Mononuclear cell (primary cell): Measurements from ENCODE around the gene ESPL1. TPM values are rescaled to one million over a fixed set of nuclear protein-coding genes. Genes with fewer than 3 reads are reported as not detected.

Source experiments
- H3K27me3 ChIP-seq: 2 replicates; pipeline ENCODE4 v1.6.0; 2011; ENCODE audit warnings: low read length, control low read depth; ENCODE audit not compliant: insufficient read depth
- H3K4me1 ChIP-seq: 2 replicates; pipeline ENCODE4 v1.5.1; 2011; ENCODE audit warnings: mild to moderate bottlenecking, low read length, control low read depth; ENCODE audit not compliant: insufficient read depth
- H3K4me3 ChIP-seq: 2 replicates; pipeline ENCODE4 v1.5.1; 2011; ENCODE audit warnings: mild to moderate bottlenecking, low read length, moderate library complexity
- H3K9me3 ChIP-seq: 2 replicates; pipeline ENCODE4 v1.5.1; 2011; ENCODE audit warnings: low read depth, mild to moderate bottlenecking, control low read depth, low read length
- total RNA-seq: library from RNA; depleted of rRNA; stranded (reverse); fragments of >200 nt; gene quantifications from one replicate; pipeline ENCODE4 v1.2.3, GENCODE V29; 2012

ESPL1 gene
- total RNA-seq, 1 donor: 1.0 TPM

DNA sequence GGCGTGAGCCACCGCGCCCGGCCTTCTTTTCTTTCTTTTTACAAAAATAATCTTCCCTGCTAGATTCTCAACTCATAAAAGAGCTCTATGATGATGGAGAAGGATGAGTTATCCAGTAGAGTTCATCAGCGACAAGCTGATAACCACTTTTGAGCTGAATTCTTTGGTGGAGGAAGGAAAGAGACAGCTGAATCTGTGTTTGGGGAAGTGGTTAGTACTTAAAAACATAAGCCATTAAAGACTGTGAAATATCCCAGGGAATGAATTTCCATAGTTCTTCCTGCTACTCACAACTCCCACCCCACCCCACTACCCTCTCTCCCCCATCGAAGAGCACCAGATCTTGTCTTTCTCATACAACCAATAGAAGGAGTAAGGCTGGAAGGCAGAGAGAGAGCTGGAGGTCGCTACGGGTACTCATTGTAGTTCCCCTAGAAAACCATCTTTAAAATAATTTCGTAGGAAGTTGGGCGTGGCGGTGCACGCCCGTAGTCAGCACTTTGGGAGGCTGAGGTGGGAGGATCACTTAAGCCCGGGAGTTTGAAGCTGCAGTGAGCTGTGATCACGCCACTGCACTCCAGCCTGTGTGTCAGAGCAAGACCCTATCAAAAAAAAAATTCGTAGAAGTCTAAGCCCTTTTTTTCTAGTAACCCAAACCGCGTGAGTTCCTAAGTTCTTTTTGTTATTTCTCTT lies 647 bp upstream of the ESPL1 start:
- Histone ChIP-seq H3K4me1 (peaks cover 30% of the 10 kb centered on the region), H3K27me3 (no peaks in the 10 kb centered on the region), H3K9me3 (no peaks in the 10 kb centered on the region), H3K4me3 (peak overlapping the region; percentile 50)

DNA sequence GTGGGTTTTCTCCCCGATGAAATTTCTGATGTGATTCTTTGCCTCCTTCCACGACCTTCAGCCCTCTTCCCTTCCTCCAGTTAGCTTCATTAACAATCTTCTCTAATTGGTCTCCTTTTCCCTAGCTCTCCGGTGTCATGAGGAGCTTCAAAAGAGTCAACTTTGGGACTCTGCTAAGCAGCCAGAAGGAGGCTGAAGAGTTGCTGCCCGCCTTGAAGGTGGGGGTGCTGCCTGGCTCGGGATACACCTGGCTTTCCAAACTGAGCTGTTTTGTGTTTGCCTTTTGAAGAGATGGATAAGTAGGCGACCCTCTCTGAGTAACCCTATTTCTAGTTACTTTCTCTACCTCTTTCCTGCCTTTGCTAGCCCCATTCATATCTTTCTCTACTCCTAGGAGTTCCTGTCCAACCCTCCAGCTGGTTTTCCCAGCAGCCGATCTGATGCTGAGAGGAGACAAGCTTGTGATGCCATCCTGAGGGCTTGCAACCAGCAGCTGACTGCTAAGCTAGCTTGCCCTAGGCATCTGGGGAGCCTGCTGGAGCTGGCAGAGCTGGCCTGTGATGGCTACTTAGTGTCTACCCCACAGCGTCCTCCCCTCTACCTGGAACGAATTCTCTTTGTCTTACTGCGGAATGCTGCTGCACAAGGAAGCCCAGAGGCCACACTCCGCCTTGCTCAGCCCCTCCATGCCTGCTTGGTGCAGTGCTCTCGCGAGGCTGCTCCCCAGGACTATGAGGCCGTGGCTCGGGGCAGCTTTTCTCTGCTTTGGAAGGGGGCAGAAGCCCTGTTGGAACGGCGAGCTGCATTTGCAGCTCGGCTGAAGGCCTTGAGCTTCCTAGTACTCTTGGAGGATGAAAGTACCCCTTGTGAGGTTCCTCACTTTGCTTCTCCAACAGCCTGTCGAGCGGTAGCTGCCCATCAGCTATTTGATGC lies 797 bp downstream of the ESPL1 start:
- Histone ChIP-seq H3K4me3 (peak overlapping the region; percentile 50), H3K27me3 (no peaks in the 10 kb centered on the region), H3K4me1 (peaks cover 30% of the 10 kb centered on the region), H3K9me3 (no peaks in the 10 kb centered on the region)

DNA sequence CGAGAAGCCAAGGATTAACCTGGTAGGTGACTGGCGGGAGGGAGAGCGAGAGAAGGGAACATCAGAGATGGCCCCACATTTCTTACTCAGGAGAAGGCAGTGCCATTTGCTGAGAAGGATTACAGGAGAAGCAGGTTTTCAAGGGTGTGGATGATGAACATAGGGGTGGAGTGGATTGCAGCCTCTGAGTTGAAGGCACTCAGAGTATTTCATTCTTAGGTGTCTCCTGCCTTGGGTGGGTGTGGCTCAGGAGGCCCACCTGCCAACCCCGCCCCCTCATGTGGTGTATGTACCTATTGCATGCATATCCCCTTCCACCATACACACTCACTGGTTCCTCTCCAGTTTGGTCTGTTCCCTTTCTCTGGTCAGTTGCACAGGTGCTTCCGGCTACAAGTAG lies 6.3 kb downstream of the ESPL1 start:
- no peak overlapping the region for H3K4me3 ChIP-seq
- H3K27me3 ChIP-seq: no peaks in the 10 kb centered on the region

DNA sequence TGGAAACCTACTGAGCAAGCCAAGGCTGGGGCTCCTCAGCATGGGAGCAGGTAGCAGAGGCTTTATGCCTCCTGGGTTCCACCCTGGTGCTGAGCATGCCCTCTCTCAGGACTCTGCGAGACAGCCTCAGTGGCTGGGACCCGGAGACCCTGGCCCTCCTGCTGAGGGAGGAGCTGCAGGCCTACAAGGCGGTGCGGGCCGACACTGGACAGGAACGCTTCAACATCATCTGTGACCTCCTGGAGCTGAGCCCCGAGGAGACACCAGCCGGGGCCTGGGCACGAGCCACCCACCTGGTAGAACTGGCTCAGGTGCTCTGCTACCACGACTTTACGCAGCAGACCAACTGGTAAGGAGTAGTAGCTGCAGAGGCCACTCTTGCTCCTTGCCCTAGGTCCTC lies 8.4 kb downstream of the ESPL1 start:
- H3K4me1 ChIP-seq: no peaks in the 10 kb centered on the region
- H3K4me3 ChIP-seq: no peak overlapping the region
- H3K9me3 ChIP-seq: no peaks in the 10 kb centered on the region
- H3K27me3 ChIP-seq: no peaks in the 10 kb centered on the region

More for the DNA sequence above, 6.3 kb downstream of the ESPL1 start:
- H3K9me3 ChIP-seq: no peaks in the 10 kb centered on the region
- H3K4me1 ChIP-seq: peaks cover 9% of the 10 kb centered on the region

DNA sequence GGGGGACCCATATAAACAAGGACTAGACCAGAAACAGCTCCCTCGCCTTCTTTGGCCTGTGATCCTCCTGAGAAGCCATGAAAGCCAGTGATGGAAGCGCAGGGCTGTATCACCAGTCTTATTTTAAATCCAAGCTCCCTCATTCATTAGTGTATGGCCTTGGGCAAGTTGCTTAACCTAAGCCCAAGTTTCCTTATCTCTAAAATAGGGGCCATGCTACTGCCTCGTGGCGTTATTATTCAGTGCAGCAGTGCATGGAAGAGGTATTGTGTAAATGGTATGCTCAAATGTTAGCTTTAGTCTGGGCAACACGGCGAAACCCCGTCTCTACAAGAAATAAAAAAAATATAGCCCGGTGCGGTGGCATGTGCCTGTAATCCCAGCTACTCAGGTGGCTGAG lies 9.9 kb downstream of the ESPL1 start:
- no peaks in the 10 kb centered on the region for H3K4me1 ChIP-seq
- no peaks in the 10 kb centered on the region for H3K9me3 ChIP-seq
- H3K4me3 ChIP-seq: no peak overlapping the region
- H3K27me3 ChIP-seq: no peaks in the 10 kb centered on the region

DNA sequence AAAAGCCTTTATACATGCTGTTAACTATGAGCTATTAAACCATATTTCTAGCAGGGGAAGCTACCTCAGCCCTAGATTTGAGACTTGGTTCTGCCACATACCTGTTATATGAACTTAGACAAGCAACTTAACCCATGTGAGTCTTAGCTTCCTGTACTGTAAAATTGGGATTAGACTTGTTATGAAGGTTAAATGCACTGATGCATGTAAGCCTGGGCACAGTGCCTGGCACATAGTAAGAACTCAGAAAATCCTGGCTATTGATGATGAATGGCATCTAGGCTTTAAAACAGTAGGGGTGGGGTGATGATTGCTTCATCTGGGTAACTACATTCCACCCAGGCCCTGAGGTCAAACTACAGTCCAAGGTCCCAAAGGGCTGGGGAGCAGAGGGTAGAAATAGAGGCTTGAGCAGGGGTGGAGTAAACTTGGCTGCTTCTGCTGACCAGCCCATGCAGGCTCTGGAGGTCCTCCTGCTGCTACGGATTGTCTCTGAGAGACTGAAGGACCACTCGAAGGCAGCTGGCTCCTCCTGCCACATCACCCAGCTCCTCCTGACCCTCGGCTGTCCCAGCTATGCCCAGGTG lies 11.3 kb downstream of the ESPL1 start:
- H3K27me3 ChIP-seq: no peaks in the 10 kb centered on the region
- H3K4me1 ChIP-seq: no peaks in the 10 kb centered on the region

DNA sequence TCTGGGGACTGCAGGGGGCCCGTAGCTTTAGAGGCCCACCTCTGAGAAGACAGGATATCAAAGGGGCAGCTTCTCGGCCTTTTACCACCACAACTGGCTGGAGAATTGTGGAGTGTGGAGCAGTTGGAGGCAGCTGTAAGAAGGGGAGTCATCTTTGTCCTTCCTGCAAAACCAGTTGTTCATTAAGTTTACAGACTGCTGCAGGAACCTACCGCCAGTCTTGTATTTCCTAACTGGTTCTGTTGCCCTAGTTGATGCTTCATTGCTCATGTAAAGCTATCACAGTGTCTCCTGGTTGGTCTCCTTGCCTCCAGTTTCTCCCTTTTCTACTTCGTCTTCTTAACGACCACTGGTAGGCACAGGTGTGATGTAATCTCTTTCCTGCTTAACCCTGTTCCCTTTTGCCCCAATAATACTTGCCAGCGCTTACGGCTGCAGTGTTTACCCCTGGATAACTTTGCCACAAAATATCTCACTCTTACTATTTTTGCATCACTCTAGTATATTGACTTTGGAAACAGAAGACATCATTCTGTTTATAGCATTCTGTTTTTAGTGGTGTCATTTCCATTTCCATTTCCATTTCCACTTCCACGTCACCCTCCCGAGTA lies 11.9 kb downstream of the ESPL1 start:
- H3K27me3 ChIP-seq: no peaks in the 10 kb centered on the region

More for the DNA sequence above, 11.3 kb downstream of the ESPL1 start:
- Histone ChIP-seq H3K4me3 (no peak overlapping the region), H3K9me3 (no peaks in the 10 kb centered on the region)

DNA sequence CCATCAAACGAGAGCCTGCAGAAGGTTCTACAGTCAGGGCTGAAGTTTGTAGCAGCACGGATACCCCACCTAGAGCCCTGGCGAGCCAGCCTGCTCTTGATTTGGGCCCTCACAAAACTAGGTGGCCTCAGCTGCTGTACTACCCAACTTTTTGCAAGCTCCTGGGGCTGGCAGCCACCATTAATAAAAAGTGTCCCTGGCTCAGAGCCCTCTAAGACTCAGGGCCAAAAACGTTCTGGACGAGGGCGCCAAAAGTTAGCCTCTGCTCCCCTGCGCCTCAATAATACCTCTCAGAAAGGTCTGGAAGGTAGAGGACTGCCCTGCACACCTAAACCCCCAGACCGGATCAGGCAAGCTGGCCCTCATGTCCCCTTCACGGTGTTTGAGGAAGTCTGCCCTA lies 18.3 kb downstream of the ESPL1 start:
- H3K4me3 ChIP-seq: no peak overlapping the region
- no peaks in the 10 kb centered on the region for H3K4me1 ChIP-seq
- H3K27me3 ChIP-seq: no peaks in the 10 kb centered on the region
- no peaks in the 10 kb centered on the region for H3K9me3 ChIP-seq

More for the DNA sequence above, 11.9 kb downstream of the ESPL1 start:
- H3K9me3 ChIP-seq: no peaks in the 10 kb centered on the region
- H3K4me3 ChIP-seq: no peak overlapping the region
- no peaks in the 10 kb centered on the region for H3K4me1 ChIP-seq

DNA sequence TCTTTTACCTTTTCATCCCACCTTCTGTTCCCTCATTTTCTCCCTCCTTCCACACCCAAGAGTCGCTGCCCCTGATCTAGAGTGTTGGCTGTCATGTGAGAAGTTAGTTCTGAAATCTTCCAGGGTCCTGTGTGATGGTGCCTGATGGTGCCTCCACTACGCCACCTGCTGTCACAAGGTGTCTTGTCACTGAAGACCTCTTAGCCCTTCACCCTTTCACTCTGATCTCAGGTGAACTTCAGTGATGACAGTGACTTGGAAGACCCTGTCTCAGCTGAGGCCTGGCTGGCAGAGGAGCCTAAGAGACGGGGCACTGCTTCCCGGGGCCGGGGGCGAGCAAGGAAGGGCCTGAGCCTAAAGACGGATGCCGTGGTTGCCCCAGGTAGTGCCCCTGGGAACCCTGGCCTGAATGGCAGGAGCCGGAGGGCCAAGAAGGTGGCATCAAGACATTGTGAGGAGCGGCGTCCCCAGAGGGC lies 19.7 kb downstream of the ESPL1 start:
- Histone ChIP-seq H3K27me3 (no peaks in the 10 kb centered on the region), H3K9me3 (no peaks in the 10 kb centered on the region), H3K4me1 (no peaks in the 10 kb centered on the region), H3K4me3 (no peak overlapping the region)

DNA sequence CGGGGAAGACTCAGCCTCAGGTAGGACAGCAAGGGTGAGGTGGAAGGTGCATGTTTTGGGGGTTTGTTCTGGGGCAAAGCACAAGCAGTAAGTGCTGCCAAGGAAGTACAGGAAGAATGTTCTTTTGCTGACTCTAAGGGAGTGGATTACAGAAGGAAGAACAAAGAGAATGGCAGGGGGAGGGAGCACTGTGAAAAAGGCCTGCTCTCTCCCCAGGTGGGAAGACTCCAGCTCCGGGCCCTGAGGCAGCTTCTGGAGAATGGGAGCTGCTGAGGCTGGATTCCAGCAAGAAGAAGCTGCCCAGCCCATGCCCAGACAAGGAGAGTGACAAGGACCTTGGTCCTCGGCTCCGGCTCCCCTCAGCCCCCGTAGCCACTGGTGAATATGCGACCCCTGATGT lies 20.2 kb downstream of the ESPL1 start:
- Histone ChIP-seq H3K4me3 (no peak overlapping the region), H3K9me3 (no peaks in the 10 kb centered on the region), H3K4me1 (no peaks in the 10 kb centered on the region), H3K27me3 (no peaks in the 10 kb centered on the region)

DNA sequence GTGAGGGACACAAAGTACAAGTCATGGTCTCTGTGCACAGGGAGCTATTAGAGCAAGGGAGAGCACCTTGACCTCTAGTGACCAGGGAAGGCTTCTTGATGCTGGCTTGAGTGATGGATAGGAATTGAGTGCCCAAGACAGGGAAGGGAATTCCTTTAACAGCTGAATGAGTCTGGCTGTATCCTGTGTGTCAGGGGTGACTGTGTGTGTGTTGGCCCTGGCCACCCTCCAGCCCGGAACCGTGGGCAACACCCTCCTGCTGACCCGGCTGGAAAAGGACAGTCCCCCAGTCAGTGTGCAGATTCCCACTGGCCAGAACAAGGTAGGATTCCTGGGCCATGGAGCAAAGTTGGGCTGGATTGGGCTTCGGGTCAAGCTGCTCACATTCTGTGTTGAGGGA lies 21.8 kb downstream of the ESPL1 start:
- no peak overlapping the region for H3K4me3 ChIP-seq
- no peaks in the 10 kb centered on the region for H3K9me3 ChIP-seq
- H3K27me3 ChIP-seq: no peaks in the 10 kb centered on the region
- H3K4me1 ChIP-seq: peaks cover 4% of the 10 kb centered on the region

DNA sequence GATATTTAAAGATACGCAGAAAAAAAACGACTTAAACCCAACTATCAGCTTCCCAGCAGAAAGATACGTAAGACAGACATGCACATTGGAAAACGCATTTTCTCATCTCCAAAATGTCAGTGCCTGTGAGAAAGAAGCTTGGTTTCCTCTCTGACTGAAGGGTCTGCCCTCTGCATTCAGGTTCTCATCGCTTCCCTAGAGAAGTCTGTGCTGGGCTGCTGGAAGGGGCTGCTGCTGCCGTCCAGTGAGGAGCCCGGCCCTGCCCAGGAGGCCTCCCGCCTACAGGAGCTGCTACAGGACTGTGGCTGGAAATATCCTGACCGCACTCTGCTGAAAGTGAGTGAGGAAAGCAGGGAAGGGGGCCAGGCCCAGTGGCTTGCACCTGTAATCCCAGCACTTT lies 22.6 kb downstream of the ESPL1 start:
- Histone ChIP-seq H3K4me1 (peaks cover 7% of the 10 kb centered on the region), H3K9me3 (no peaks in the 10 kb centered on the region), H3K27me3 (no peaks in the 10 kb centered on the region), H3K4me3 (no peak overlapping the region)

DNA sequence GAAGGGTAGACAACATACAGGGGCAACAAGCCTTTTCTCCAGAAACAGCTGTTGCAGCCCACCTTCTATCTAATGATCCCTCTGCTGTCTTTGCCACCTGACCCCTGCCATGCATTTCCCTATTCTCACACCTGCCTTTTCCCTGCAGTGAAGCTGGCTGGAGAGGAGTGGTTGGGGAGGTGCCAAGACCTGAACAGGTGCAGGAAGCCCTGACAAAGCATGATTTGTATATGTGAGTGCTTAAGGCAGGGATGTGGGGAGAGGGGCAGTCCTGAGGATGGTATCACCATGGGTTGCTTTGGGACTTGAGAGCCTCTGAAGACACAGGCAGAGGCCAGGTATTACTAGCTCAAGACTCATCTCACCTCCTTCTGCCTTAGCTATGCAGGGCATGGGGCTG lies 24.3 kb downstream of the ESPL1 start:
- no peaks in the 10 kb centered on the region for H3K9me3 ChIP-seq
- H3K4me3 ChIP-seq: no peak overlapping the region
- H3K4me1 ChIP-seq: peaks cover 23% of the 10 kb centered on the region

DNA sequence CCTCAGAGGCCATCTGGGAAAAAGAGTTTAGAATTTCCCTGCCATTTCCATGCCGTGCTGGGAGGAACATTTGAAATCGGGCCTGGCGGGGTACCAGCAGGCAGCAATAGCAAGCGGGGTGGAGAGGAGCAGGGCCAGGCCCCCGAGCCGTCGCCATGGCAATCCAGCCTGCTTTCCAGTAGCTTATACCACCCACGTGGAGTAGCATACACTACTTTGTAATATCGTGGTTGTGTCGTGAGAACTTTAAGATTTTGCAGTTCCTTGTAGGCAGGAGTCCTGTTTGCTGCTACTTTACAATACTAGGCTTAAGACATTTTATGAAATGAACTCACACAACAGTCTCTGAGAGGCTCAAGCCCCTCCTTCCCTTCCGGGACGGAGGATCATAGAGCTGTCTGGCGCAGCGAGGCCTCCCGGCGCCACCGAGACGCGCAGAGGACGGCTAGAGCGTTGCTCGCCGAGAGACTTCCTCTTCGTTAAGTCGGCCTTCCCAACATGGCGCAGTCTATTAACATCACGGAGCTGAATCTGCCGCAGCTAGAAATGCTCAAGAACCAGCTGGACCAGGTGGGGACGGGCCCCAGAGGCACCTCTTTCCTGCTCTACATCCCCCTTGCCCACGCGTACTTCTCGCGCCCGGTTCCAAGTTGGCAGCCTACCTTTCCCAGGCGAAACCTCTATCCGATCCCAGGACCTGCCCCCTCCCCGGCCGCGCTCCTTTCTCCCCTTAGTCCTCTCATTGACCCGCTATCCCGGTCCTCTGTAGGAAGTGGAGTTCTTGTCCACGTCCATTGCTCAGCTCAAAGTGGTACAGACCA lies 27.2 kb downstream of the ESPL1 start, which contains the start of gene PFDN5:
PFDN5 (plus strand) TSS at position 473 of the 821 bp plus-strand sequence; CDS start at position 499, 26 bp downstream.
- Histone ChIP-seq H3K4me1 (peaks cover 47% of the 10 kb centered on the region), H3K4me3 (peak within 1 kb of the TSS; percentile 67), H3K27me3 (no peaks in the 10 kb centered on the region), H3K9me3 (no peaks in the 10 kb centered on the region)

More for the DNA sequence above, 24.3 kb downstream of the ESPL1 start:
- H3K27me3 ChIP-seq: no peaks in the 10 kb centered on the region
